IMR-90 (cell line): ENCODE data around the gene ASMTL.

Experiments
- CEBPB ChIP-seq: IDR thresholded peaks from 2 replicates; pipeline ENCODE4 v1.6.1; 2012; ENCODE audit warnings: low read depth, low read length, improper control_type of control experiment
- POLR2A ChIP-seq: IDR thresholded peaks from 2 replicates; pipeline ENCODE4 v1.6.1; 2012; ENCODE audit warnings: mild to moderate bottlenecking, low read depth, low read length
- RFX5 ChIP-seq: IDR thresholded peaks from 2 replicates; pipeline ENCODE4 v1.8.0; 2012; ENCODE audit warnings: low read depth, mild to moderate bottlenecking, low read length, moderate library complexity
- TF ChIP-seq, protein P1 (sequence below): conservative IDR thresholded peaks from 2 replicates; pipeline ENCODE4 v1.5.1; 2012; ENCODE audit warnings: mild to moderate bottlenecking, low read depth, low read length, improper control_type of control experiment

DNA sequence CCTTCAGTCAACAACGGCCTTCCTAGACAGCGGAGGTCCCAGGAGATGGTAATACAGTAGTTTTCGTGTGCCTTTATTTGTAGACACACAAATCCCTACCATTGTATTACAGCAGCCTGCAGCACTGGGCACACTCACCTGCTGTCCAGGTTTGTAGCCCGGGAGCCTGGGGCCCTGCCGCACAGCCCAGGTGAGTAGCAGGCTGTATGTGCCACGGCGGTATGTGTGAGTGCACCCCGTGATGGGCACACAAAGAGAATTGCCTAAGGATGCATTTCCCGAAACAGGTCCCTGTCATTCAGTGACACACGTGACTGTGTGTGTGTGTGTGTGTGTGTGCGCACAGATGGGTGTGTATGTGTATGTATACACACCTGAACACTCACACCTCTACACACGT is 52.7 kb downstream of the ASMTL start:
- no peak for TF ChIP-seq POLR2A
- no peak for TF ChIP-seq CEBPB
- TF ChIP-seq, protein P1, sequence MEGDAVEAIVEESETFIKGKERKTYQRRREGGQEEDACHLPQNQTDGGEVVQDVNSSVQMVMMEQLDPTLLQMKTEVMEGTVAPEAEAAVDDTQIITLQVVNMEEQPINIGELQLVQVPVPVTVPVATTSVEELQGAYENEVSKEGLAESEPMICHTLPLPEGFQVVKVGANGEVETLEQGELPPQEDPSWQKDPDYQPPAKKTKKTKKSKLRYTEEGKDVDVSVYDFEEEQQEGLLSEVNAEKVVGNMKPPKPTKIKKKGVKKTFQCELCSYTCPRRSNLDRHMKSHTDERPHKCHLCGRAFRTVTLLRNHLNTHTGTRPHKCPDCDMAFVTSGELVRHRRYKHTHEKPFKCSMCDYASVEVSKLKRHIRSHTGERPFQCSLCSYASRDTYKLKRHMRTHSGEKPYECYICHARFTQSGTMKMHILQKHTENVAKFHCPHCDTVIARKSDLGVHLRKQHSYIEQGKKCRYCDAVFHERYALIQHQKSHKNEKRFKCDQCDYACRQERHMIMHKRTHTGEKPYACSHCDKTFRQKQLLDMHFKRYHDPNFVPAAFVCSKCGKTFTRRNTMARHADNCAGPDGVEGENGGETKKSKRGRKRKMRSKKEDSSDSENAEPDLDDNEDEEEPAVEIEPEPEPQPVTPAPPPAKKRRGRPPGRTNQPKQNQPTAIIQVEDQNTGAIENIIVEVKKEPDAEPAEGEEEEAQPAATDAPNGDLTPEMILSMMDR: no peak
- TF ChIP-seq RFX5: no peak
